HEK293 (cell line): ENCODE results near the gene CD19.
A peak's percentile ranks its signal among the peaks of the same experiment; 100 is the strongest.

Experiments
- CTCF ChIA-PET: fragments of 350-600 bp; formaldehyde crosslinking; extraction: SDS; loops from one replicate; lab custom pipeline; 2021; ENCODE audit warnings: antibody characterized with exemption; lab: Yijun Ruan, JAX
- POLR2A ChIA-PET: fragments of 300-600 bp; formaldehyde crosslinking; extraction: SDS; loops from one replicate; lab custom pipeline; 2020; ENCODE audit warnings: antibody characterized with exemption, inconsistent platforms; lab: Yijun Ruan, JAX
- H3K27ac ChIP-seq: fragments of 200-500 bp; sonication (Bioruptor generic); 2 replicates; pipeline ENCODE4 v1.5.1; 2014; ENCODE audit warnings: low read depth, low read length, control low read depth, inconsistent platforms; ENCODE audit errors: extremely low read depth
- H3K36me3 ChIP-seq, 2 experiments: fragments of 200-500 bp in 1 of 2; sonication (Bioruptor generic) in 1 of 2; 1 replicate in 1 of 2; 2 replicates in 1 of 2; pipeline ENCODE4 v1.5.1; 2014 to 2017; ENCODE audit warnings: inconsistent platforms in 2 of 2, low read length in 2 of 2; ENCODE audit not compliant: control insufficient read depth in 2 of 2, insufficient read depth in 1 of 2
- H3K4me1 ChIP-seq: fragments of 200-500 bp; sonication (Bioruptor generic); 2 replicates; pipeline ENCODE4 v1.5.1; 2014; ENCODE audit warnings: mild to moderate bottlenecking, low read length, inconsistent platforms; ENCODE audit not compliant: control insufficient read depth, insufficient read depth
- H3K4me3 ChIP-seq: 2 replicates; pipeline ENCODE4 v1.5.1; 2011; ENCODE audit warnings: low read depth, mild to moderate bottlenecking, control low read depth, low read length, moderate library complexity
- H3K9me3 ChIP-seq: fragments of 200-500 bp; sonication (Bioruptor generic); 2 replicates; pipeline ENCODE4 v1.5.1; 2014; ENCODE audit warnings: low read depth, low read length, inconsistent platforms; ENCODE audit not compliant: control insufficient read depth, insufficient read depth
- EGR2 ChIP-seq: fragments of 450-650 bp; formaldehyde crosslinking; IDR thresholded peaks from 2 replicates; pipeline ENCODE4 v1.5.1; 2016; ENCODE audit warnings: low read depth, missing biosample characterization, missing genetic modification characterization
- GLI2 ChIP-seq: fragments of 450-650 bp; formaldehyde crosslinking; IDR thresholded peaks from 2 replicates; pipeline ENCODE4; 2017; ENCODE audit warnings: missing biosample characterization, missing genetic modification characterization, low read depth, borderline replicate concordance
- GLI4 ChIP-seq: fragments of 450-650 bp; formaldehyde crosslinking; IDR thresholded peaks from 2 replicates; pipeline ENCODE4 v1.5.1; 2016; ENCODE audit warnings: missing biosample characterization, missing genetic modification characterization
- OVOL3 ChIP-seq: fragments of 450-650 bp; formaldehyde crosslinking; IDR thresholded peaks from 2 replicates; pipeline ENCODE4 v1.5.1; 2016; ENCODE audit warnings: missing biosample characterization, missing genetic modification characterization
- SP2 ChIP-seq: fragments of 450-650 bp; formaldehyde crosslinking; IDR thresholded peaks from 2 replicates; pipeline ENCODE4 v1.5.1; 2016; ENCODE audit warnings: missing biosample characterization, missing genetic modification characterization
- SP3 ChIP-seq: fragments of 450-650 bp; formaldehyde crosslinking; IDR thresholded peaks from 2 replicates; pipeline ENCODE4 v1.5.1; 2016; ENCODE audit warnings: missing biosample characterization, missing genetic modification characterization
- TRIM28 ChIP-seq: IDR thresholded peaks from 2 replicates; pipeline ENCODE4 v1.6.1; 2011; ENCODE audit warnings: low read length, control low read depth, borderline replicate concordance
- ZBTB48 ChIP-seq: fragments of 450-650 bp; formaldehyde crosslinking; IDR thresholded peaks from 2 replicates; pipeline ENCODE4 v1.5.1; 2016; ENCODE audit warnings: missing biosample characterization, missing genetic modification characterization
- ZEB2 ChIP-seq: fragments of 450-650 bp; formaldehyde crosslinking; IDR thresholded peaks from 2 replicates; pipeline ENCODE4 v1.5.1; 2016; ENCODE audit warnings: missing biosample characterization, missing genetic modification characterization
- ZFHX2 ChIP-seq: fragments of 450-650 bp; formaldehyde crosslinking; conservative IDR thresholded peaks from 2 replicates; pipeline ENCODE4 v1.5.1; 2016; ENCODE audit warnings: missing biosample characterization, missing genetic modification characterization
- ZNF10 ChIP-seq: fragments of 450-650 bp; formaldehyde crosslinking; IDR thresholded peaks from 2 replicates; pipeline ENCODE4 v1.5.1; 2017; ENCODE audit warnings: missing biosample characterization, missing genetic modification characterization
- ZNF121 ChIP-seq: fragments of 450-650 bp; formaldehyde crosslinking; IDR thresholded peaks from 2 replicates; pipeline ENCODE4 v1.5.1; 2016; ENCODE audit warnings: missing biosample characterization, missing genetic modification characterization
- ZNF155 ChIP-seq: fragments of 450-650 bp; formaldehyde crosslinking; IDR thresholded peaks from 2 replicates; pipeline ENCODE4 v1.5.1; 2016; ENCODE audit warnings: missing biosample characterization, missing genetic modification characterization
- ZNF23 ChIP-seq: fragments of 450-650 bp; formaldehyde crosslinking; IDR thresholded peaks from 2 replicates; pipeline ENCODE4 v1.5.1; 2016; ENCODE audit warnings: missing biosample characterization, missing genetic modification characterization, borderline replicate concordance
- ZNF521 ChIP-seq: fragments of 450-650 bp; formaldehyde crosslinking; IDR thresholded peaks from 2 replicates; pipeline ENCODE4 v1.5.1; 2017; ENCODE audit warnings: missing biosample characterization, mild to moderate bottlenecking, missing genetic modification characterization
- ZNF596 ChIP-seq: fragments of 450-650 bp; IDR thresholded peaks from 2 replicates; pipeline ENCODE4 v1.5.0; 2018; ENCODE audit warnings: missing biosample characterization, mild to moderate bottlenecking, missing genetic modification characterization, moderate library complexity
- ZNF670 ChIP-seq: fragments of 450-650 bp; formaldehyde crosslinking; IDR thresholded peaks from 2 replicates; pipeline ENCODE4 v1.5.1; 2016; ENCODE audit warnings: missing biosample characterization, missing genetic modification characterization, low read depth
- ZNF76 ChIP-seq: fragments of 450-650 bp; formaldehyde crosslinking; IDR thresholded peaks from 2 replicates; pipeline ENCODE4; 2016; ENCODE audit warnings: low read depth, missing biosample characterization, missing genetic modification characterization, borderline replicate concordance
- TF ChIP-seq, protein P1 (sequence below): fragments of 450-650 bp; formaldehyde crosslinking; IDR thresholded peaks from 2 replicates; pipeline ENCODE4 v1.5.1; 2016; ENCODE audit warnings: missing biosample characterization, missing genetic modification characterization, borderline replicate concordance
- TF ChIP-seq, protein P2 (sequence below): fragments of 450-650 bp; formaldehyde crosslinking; IDR thresholded peaks from 2 replicates; pipeline ENCODE4 v1.5.1; 2017; ENCODE audit warnings: missing biosample characterization, missing genetic modification characterization
- TF ChIP-seq, protein P3 (sequence below): fragments of 450-650 bp; formaldehyde crosslinking; optimal IDR thresholded peaks from 2 replicates; pipeline ENCODE3; 2016; ENCODE audit warnings: missing biosample characterization, mild to moderate bottlenecking, missing genetic modification characterization
- TF ChIP-seq, protein P4 (sequence below): fragments of 450-650 bp; formaldehyde crosslinking; IDR thresholded peaks from 2 replicates; pipeline ENCODE4 v1.5.1; 2017; ENCODE audit warnings: missing biosample characterization, missing genetic modification characterization
- TF ChIP-seq, protein P5 (sequence below): fragments of 450-650 bp; formaldehyde crosslinking; IDR thresholded peaks from 2 replicates; pipeline ENCODE4 v1.5.1; 2016; ENCODE audit warnings: missing biosample characterization, missing genetic modification characterization
- TF ChIP-seq, protein P6 (sequence below): fragments of 450-650 bp; formaldehyde crosslinking; IDR thresholded peaks from 2 replicates; pipeline ENCODE4 v1.5.1; 2017; ENCODE audit warnings: missing biosample characterization, missing genetic modification characterization

The CD19 gene

DNA sequence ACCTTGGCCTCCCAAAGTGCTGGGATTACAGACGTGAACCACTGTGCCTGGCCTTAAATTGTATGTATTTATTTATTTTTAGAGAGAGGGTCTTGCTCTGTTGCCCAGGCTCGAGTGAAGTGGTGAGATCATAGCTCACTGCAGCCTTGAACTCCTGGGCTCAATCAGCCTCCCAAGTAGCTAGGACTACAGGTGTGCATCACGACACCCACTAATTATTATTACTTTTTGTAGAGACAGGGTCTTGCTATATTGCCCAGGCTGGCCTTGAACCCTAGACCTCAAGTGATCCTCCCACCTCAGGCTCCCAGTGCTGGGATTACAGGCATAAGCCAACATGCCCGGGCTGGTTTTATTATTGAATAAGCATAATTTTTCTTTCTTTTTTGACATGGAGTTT is 14.9 kb downstream of the CD19 start:
- TF ChIP-seq, protein P1, sequence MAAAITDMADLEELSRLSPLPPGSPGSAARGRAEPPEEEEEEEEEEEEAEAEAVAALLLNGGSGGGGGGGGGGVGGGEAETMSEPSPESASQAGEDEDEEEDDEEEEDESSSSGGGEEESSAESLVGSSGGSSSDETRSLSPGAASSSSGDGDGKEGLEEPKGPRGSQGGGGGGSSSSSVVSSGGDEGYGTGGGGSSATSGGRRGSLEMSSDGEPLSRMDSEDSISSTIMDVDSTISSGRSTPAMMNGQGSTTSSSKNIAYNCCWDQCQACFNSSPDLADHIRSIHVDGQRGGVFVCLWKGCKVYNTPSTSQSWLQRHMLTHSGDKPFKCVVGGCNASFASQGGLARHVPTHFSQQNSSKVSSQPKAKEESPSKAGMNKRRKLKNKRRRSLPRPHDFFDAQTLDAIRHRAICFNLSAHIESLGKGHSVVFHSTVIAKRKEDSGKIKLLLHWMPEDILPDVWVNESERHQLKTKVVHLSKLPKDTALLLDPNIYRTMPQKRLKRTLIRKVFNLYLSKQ, result no peak
- peak; percentile 98 for TF ChIP-seq ZNF121 (tag by site-specific recombination)
- Histone ChIP-seq H3K9me3 (no peaks in the 10 kb centered on the region), H3K4me3 (no peak overlapping the region), H3K27ac (no peak overlapping the region), H3K36me3 (no peaks in the 10 kb centered on the region), H3K4me1 (no peaks in the 10 kb centered on the region)
- ChIA-PET CTCF (interaction anchor here (0.6 kb wide), 2 partner anchors 70 to 116 kb away, joined by 3 read pairs; no protein-coding TSS in a partner anchor), POLR2A (no interaction called here)

DNA sequence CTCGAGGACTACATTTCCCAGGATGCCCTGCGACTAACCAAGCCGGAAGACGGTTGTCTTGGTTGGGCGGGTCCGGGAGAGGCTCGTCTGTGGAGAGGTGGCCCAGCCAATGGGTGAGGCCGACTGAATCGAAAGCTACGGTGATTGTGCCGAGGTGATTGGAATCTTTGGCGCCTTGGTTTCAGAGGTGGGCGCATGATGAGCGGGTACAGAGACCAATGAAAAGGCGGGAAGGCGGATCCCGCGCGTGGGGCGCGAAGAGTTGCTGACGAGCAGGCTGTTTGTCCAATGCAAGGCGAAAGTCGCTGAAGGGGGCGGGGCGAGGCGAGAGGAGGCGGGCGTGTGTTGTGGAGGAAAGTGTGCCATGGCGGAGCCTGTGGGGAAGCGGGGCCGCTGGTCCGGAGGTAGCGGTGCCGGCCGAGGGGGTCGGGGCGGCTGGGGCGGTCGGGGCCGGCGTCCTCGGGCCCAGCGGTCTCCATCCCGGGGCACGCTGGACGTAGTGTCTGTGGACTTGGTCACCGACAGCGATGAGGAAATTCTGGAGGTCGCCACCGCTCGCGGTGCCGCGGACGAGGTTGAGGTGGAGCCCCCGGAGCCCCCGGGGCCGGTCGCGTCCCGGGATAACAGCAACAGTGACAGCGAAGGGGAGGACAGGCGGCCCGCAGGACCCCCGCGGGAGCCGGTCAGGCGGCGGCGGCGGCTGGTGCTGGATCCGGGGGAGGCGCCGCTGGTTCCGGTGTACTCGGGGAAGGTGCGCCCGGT is 19.1 kb downstream of the CD19 start, which contains the start of gene NFATC2IP:
NFATC2IP (plus strand) TSS at position 290 of the 762 bp plus-strand sequence; CDS start at position 365, 75 bp downstream.
- Histone ChIP-seq H3K4me3 (peak within 1 kb of the TSS; percentile 90), H3K4me1 (no peaks in the 10 kb centered on the region), H3K36me3 (peaks cover 33 to 39% of the 10 kb centered on the region in 2 experiments), H3K27ac (peak within 1 kb of the TSS; percentile 83), H3K9me3 (no peaks in the 10 kb centered on the region)
- ChIA-PET POLR2A (interaction anchor here (0.5 to 2.2 kb wide), 14 partner anchors 12 to 128 kb away, joined by 3 to 15 read pairs (median 4); partner anchors contain the start of genes ATP2A1, ATXN2L, RABEP2 and SH2B1), CTCF (interaction anchor here (0.6 to 0.7 kb wide), 3 partner anchors 22 to 788 kb away, joined by 3 to 4 read pairs (median 3); no protein-coding TSS in a partner anchor)
- peak; percentile 61; the same call in 1 of the 2 replicates for TF ChIP-seq ZNF10
- TF ChIP-seq, protein P2, sequence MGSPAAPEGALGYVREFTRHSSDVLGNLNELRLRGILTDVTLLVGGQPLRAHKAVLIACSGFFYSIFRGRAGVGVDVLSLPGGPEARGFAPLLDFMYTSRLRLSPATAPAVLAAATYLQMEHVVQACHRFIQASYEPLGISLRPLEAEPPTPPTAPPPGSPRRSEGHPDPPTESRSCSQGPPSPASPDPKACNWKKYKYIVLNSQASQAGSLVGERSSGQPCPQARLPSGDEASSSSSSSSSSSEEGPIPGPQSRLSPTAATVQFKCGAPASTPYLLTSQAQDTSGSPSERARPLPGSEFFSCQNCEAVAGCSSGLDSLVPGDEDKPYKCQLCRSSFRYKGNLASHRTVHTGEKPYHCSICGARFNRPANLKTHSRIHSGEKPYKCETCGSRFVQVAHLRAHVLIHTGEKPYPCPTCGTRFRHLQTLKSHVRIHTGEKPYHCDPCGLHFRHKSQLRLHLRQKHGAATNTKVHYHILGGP (tag by site-specific recombination), result no peak
- peak; percentile 99 for TF ChIP-seq SP3 (tag by site-specific recombination)
- TF ChIP-seq ZNF76 (tag by site-specific recombination), result peak; percentile 93
- TF ChIP-seq ZNF23 (tag by site-specific recombination), result no peak
- TF ChIP-seq, protein P3, sequence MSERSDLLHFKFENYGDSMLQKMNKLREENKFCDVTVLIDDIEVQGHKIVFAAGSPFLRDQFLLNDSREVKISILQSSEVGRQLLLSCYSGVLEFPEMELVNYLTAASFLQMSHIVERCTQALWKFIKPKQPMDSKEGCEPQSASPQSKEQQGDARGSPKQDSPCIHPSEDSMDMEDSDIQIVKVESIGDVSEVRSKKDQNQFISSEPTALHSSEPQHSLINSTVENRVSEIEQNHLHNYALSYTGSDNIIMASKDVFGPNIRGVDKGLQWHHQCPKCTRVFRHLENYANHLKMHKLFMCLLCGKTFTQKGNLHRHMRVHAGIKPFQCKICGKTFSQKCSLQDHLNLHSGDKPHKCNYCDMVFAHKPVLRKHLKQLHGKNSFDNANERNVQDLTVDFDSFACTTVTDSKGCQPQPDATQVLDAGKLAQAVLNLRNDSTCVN (tag by site-specific recombination), result peak; percentile 68
- no peak for TF ChIP-seq GLI2 (tag by site-specific recombination)
- TF ChIP-seq ZFHX2 (tag by site-specific recombination), result peak; percentile 94
- TF ChIP-seq, protein P4, sequence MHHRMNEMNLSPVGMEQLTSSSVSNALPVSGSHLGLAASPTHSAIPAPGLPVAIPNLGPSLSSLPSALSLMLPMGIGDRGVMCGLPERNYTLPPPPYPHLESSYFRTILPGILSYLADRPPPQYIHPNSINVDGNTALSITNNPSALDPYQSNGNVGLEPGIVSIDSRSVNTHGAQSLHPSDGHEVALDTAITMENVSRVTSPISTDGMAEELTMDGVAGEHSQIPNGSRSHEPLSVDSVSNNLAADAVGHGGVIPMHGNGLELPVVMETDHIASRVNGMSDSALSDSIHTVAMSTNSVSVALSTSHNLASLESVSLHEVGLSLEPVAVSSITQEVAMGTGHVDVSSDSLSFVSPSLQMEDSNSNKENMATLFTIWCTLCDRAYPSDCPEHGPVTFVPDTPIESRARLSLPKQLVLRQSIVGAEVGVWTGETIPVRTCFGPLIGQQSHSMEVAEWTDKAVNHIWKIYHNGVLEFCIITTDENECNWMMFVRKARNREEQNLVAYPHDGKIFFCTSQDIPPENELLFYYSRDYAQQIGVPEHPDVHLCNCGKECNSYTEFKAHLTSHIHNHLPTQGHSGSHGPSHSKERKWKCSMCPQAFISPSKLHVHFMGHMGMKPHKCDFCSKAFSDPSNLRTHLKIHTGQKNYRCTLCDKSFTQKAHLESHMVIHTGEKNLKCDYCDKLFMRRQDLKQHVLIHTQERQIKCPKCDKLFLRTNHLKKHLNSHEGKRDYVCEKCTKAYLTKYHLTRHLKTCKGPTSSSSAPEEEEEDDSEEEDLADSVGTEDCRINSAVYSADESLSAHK (tag by site-specific recombination), result no peak
- TF ChIP-seq OVOL3 (tag by site-specific recombination), result no peak
- TF ChIP-seq GLI4 (tag by site-specific recombination), result no peak
- no peak for TF ChIP-seq ZNF670
- peak; percentile 46; the same call in 1 of the 2 replicates for TF ChIP-seq ZEB2 (tag by site-specific recombination)
- peak; percentile 100 for TF ChIP-seq SP2 (tag by site-specific recombination)
- no peak for TF ChIP-seq TRIM28
- no peak for TF ChIP-seq ZNF521
- TF ChIP-seq ZBTB48, result no peak
- no peak for TF ChIP-seq ZNF596
- TF ChIP-seq EGR2 (tag by site-specific recombination), result peak; percentile 95
- TF ChIP-seq, protein P5, sequence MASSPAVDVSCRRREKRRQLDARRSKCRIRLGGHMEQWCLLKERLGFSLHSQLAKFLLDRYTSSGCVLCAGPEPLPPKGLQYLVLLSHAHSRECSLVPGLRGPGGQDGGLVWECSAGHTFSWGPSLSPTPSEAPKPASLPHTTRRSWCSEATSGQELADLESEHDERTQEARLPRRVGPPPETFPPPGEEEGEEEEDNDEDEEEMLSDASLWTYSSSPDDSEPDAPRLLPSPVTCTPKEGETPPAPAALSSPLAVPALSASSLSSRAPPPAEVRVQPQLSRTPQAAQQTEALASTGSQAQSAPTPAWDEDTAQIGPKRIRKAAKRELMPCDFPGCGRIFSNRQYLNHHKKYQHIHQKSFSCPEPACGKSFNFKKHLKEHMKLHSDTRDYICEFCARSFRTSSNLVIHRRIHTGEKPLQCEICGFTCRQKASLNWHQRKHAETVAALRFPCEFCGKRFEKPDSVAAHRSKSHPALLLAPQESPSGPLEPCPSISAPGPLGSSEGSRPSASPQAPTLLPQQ, result peak; percentile 49; the same call in 1 of the 2 replicates
- TF ChIP-seq ZNF155 (tag by site-specific recombination), result no peak
- TF ChIP-seq, protein P6, sequence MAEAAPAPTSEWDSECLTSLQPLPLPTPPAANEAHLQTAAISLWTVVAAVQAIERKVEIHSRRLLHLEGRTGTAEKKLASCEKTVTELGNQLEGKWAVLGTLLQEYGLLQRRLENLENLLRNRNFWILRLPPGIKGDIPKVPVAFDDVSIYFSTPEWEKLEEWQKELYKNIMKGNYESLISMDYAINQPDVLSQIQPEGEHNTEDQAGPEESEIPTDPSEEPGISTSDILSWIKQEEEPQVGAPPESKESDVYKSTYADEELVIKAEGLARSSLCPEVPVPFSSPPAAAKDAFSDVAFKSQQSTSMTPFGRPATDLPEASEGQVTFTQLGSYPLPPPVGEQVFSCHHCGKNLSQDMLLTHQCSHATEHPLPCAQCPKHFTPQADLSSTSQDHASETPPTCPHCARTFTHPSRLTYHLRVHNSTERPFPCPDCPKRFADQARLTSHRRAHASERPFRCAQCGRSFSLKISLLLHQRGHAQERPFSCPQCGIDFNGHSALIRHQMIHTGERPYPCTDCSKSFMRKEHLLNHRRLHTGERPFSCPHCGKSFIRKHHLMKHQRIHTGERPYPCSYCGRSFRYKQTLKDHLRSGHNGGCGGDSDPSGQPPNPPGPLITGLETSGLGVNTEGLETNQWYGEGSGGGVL (tag by site-specific recombination), result peak; percentile 65
